Measurements from ENCODE around the gene LRG1.

DNA sequence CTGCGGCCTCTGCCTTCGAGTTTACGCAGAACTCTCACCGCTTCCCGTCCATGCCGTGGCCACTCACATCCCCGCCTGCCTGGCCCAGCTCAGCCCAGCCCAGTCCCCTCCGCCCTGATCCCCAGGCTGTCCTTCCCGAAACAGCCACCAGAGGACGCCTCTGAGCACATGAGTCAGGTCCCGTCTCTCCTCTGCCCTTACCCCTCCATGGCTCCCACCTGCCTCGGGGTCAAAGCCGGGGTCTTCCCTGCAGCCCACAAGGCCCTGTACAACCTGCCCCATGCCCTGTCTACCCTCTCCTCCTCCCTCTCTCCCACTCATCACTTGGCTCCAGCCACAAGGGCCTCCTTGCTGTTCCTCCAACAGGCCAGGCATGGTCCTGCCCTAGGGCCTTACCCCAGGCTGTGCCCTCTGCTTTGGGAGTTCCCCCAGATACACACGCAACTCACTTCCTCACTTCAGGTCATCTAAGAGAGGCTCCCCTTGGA is 27.8 kb upstream of the LRG1 start:
- TF ChIP-seq TCF12 (IDR thresholded peaks at IDR 0.05; ENCODE audit: low read depth) (no peak), EGR1 (IDR thresholded peaks at IDR 0.05) (no peak)
- TF ChIP-seq, protein P1, sequence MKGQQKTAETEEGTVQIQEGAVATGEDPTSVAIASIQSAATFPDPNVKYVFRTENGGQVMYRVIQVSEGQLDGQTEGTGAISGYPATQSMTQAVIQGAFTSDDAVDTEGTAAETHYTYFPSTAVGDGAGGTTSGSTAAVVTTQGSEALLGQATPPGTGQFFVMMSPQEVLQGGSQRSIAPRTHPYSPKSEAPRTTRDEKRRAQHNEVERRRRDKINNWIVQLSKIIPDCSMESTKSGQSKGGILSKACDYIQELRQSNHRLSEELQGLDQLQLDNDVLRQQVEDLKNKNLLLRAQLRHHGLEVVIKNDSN (IDR thresholded peaks at IDR 0.05): no peak
- TF ChIP-seq, protein P2, sequence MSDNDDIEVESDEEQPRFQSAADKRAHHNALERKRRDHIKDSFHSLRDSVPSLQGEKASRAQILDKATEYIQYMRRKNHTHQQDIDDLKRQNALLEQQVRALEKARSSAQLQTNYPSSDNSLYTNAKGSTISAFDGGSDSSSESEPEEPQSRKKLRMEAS (IDR thresholded peaks at IDR 0.05): no peak; the same call in 1 of the 2 replicates
